Jurkat, Clone E6-1 (cell line): ENCODE measurements around the gene CRYBA4.

ENCODE experiments used
- DNase-seq: peaks from one replicate; pipeline ENCODE4 v3.0.0-alpha.2; 2011; ENCODE audit warnings: low read depth, low spot score
- H3K4me3 ChIP-seq: 2 replicates; pipeline ENCODE4 v1.5.1; 2011; ENCODE audit warnings: mild to moderate bottlenecking, low read length, control low read depth, moderate library complexity

The CRYBA4 gene

DNA sequence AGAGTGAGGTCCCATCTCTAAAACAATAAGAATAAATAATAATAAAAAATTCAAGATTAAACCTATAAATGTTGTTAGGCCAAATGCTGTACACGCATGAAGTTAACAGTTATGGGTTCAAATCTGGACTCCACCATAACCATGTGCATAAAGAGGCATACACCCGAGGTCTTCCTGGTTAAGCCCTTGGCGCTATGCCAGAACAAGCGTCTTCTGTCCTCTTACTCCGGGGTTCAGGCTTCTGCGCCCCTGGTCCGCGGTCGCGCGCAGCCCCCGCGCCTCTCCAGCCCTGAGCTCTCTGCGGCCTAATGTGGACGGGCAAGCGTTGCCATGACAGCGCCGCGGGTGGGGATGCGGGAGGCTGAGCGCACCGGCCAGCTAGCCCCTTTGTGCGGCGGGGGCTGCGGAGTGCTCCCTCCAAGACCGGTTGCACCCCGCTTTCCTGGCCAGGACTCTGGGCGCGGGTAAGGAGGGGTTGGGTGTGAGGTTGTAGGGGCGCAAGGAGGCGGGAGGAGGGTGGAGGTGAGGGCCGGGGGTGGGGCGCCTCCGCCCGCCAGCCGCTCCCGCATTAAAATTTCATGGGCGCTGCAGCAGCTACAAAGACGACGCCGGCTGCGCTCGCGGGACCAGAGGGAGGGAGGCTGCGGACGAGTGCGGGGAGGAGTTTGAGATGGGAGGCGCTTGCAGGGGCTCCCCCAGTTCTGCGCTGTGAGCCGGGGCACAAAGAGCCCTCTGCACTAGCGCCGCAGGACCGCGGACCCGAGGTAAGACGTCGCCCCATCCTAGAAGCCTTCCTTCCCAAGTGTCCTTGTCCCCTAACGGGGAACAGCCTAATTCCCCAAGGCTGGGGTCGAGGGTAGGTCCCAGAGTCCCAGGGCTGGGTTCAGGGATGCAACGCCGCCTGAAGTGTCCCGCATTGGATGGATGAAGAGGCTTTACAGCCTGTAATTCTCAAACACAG lies 35.4 kb downstream of the CRYBA4 start, which contains the start of gene MIAT:
TSS of gene MIAT (plus strand) at position 698 of the 961 bp plus-strand sequence.
- H3K4me3 ChIP-seq, result peak within 1 kb of the TSS; percentile 54
- DNase-seq, result no peak

- no peak for DNase-seq
- peak overlapping the region; percentile 54 for H3K4me3 ChIP-seq
Measured at GRCh38 chr22:26658161-26658560, 36.4 kb downstream of the CRYBA4 start.

DNA sequence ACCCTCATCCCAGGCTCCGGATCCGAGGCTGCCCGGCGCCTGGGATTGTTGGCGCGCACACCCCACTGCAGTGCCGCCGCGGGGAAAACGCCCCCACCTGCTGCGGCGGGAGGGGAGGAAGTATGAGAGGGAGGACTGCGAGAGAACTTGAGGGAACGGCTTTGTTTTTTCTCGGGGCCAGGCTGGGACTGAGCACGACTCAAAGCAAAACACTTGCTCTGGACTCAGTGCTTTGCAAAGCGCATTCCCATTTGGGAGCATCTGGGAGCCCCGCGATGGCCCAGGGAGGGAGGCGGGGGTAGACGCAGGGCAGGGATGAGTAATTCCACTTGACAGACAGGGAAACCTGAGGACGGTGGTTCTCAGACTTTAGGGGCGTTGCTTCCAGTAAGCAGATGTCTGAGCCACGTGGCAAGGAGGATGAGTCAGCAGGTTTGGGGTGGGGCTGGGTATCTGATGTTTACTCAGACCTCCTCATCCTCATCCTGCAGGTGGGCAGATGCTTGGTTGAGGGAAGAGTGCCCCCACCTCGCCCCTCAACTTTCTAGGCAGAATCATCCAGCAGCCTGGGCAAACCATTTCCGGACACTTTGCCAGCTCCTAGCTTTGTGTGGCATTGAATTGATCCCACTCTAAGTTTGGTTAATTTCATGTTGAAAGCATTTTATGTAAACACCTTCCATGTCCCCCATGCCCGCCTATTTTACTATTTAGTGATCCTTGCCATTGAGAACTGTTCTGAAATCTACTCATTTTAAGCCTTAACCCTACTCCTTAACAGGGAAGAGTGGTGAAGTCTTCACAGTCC lies 37.1 kb downstream of the CRYBA4 start:
- DNase-seq, result peak; percentile 84
- peak overlapping the region; percentile 54 for H3K4me3 ChIP-seq

DNA sequence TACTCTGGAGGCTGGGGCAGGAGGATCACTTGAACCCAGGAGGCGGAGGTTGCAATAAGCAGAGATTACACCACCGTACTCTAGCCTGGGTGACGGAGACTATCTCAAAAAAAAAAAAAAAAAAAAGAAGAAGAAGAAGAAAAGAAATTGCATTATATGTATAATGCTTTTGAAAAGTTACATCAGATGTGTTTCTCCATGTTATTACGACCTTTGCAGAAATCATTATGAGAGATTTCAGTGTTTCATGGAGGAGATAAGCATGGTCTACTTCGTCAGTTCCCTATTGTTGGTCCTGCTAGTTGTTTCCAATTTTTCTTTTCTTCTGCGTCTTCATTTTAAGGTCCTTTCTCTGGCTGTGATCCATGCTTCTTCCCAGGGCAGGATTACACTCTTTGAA lies 38.6 kb downstream of the CRYBA4 start:
- no peak for DNase-seq
- no peak overlapping the region for H3K4me3 ChIP-seq

DNA sequence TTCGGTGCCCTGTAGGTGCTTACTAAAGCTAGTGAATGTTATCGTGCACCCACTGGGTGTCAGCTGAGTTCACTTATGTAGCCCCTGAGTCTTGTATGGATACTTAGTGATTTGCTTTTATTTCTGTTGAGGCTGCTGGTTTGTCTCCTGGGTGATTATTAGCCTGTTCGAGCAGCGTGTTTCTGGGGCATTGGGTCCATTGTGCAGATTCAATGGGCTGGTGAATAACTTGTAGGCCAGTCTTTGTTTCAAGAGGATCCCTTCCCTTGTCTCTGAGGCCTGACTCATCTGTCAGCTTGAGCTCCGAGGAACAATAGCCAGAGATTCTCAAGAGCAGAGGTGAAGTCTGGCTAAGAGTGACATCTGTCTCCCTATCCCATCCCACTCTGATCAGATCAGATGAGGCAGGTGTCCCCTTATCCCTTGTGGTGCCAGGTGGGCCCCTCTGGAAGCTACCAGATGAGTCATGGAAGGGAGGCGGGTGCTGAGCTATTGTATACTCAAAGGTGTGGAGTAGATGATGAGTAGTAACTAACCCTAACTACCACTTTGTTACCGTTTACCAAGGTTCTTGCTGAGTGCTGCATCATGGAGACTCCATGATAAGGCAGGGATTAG lies 39.3 kb downstream of the CRYBA4 start:
- no peak overlapping the region for H3K4me3 ChIP-seq
- DNase-seq, result no peak

DNA sequence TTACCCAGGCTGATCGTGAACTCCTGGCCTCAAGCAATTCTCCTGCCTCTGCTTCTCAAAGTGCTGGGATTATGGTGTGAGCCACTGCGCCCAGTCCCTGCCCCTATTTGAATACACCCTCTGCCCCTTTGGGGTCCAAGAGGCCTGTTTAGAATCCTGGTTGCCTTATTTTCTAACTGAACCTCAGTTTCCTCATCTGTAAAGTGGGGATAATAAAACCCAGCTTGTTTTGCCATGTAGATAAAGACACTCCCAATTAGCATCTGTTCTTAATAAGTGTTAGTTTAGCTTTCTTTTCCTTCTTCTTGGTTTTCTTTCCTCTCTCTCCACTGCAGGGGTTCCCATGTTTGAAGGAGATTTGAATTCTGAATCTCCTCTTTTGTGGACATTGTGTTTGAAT lies 40.4 kb downstream of the CRYBA4 start:
- H3K4me3 ChIP-seq, result no peak overlapping the region

DNA sequence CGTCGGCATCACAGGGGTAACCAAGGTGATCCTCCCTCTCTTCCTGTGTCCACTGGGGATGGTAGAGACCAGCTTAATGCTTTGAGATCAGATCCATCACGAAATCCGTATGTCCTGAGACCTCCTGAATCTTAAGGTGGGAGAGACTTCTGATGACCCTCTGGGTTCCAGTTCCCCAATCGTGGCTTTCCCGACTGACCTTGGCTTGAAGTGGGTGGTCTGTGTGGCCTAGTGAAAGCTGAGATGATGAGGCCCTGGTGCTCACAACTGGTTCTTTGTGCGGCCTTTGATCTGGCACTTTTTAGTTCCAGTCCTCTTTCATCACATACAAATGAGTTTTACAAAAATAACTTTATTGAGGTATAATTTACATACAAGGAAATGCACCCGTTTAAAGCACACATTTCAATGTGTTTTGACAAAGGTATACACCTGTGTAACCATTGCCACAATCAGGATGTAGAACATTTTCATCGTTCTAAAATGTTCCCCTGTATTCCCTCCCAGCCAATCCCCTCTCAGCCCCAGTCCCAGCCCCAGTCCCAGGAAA lies 41.7 kb downstream of the CRYBA4 start:
- no peak for DNase-seq
- H3K4me3 ChIP-seq, result no peak overlapping the region

More for the DNA sequence above, 40.4 kb downstream of the CRYBA4 start:
- no peak for DNase-seq

DNA sequence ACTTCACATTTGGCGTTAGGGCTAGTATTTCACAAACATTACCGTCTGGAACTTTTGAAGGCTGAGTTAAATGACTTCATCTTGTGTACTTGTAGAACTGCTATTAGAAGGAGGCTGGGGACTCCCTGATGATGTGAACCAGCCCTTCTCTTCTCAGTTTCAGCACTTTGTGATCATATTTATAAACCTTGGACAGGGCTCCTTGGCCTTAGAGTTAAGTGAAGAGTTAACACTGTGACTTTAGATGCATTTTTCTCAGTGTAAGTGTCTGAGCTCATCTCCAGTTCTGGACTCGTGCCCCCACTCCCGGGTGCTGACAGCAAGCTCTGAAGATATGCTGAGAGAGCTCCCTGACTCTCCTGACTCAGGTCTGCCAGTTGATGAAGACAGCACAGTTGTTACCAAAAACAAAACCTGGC lies 44.1 kb downstream of the CRYBA4 start:
- no peak for DNase-seq
- no peak overlapping the region for H3K4me3 ChIP-seq

DNA sequence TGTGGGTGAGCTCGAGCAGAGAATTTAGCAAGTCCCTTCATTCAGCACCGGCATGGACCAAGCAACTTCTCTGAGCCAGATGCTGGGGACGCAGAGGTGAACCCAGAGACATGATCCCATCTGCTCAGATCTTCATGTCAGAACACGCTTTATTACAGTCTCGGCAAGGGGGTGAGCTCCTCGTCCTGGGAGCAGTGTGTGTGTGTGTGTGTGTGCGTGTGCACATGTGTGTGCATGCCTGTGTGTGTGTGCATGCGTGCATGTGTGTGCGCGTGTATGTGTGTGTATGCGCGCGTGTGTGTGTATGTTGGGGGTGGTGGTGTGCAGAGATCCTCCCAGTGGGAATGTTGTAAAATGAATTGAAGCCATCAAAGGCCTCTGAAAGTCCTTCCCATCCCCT lies 45.4 kb downstream of the CRYBA4 start:
- H3K4me3 ChIP-seq, result no peak overlapping the region
- no peak for DNase-seq

- H3K4me3 ChIP-seq, result no peak overlapping the region
- DNase-seq, result peak; percentile 59
Measured at GRCh38 chr22:26669060-26669481, 47.3 kb downstream of the CRYBA4 start.

DNA sequence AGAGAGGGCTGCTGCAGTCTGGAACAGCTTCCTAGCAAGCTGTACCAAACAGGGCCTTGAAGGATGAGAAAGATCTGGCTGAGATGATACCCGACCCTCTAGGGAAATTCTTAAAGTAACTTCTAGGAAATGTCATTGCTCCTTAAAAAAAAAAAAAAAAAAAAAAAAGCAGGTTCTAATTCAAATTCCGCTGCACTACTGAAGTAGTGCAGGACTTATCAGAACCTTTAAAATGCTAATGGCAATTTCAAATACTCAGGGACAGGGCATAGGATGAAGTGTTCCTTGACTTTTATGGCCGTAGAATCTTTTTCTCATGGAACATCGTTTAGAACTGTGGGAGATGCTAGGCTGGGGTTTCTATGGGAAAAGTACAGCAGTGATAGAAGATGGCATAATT lies 48.7 kb downstream of the CRYBA4 start:
- no peak overlapping the region for H3K4me3 ChIP-seq
- no peak for DNase-seq

- DNase-seq, result peak; percentile 75
- H3K4me3 ChIP-seq, result peak overlapping the region; percentile 29
Measured at GRCh38 chr22:26671317-26672059, 49.7 kb downstream of the CRYBA4 start.

- DNase-seq, result no peak
- H3K4me3 ChIP-seq, result peak overlapping the region; percentile 95
Measured at GRCh38 chr22:26672060-26672471, 50.3 kb downstream of the CRYBA4 start.

- H3K4me3 ChIP-seq, result peak overlapping the region; percentile 95
- peak; percentile 97 for DNase-seq
Measured at GRCh38 chr22:26672590-26673468, 51.1 kb downstream of the CRYBA4 start.

DNA sequence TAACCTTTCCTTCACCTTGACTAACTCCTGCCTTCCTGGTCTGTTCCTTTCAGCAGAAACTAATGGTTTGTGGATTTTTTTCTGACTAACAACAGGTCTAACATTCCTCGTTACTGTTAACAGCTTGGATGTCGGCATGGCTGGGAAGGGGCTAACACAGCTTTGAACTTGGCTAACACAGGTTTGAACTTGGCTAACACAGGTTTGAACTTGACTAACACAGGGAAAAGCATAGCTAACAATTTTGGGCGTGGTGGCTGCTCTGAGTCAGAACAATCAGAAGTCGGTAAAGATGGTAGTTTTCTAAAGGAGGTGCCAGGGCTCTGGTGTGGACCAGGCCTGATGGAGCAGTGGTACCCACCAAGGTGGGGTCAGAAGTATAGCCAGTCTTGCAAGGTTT lies 51.7 kb downstream of the CRYBA4 start:
- H3K4me3 ChIP-seq, result peak overlapping the region; percentile 95
- DNase-seq, result no peak

- peak; percentile 53 for DNase-seq
- H3K4me3 ChIP-seq, result peak overlapping the region; percentile 95
Measured at GRCh38 chr22:26674211-26675190, 52.7 kb downstream of the CRYBA4 start.
